HG03354 (cell line): ENCODE results near the gene BBS7.

Experiments used
- ATAC-seq: cut with Tn5 transposase; IDR thresholded peaks from one replicate; pipeline ENCODE4 v1.9.1; 2021; ENCODE audit warnings: mild to moderate bottlenecking; ENCODE audit not compliant: unreplicated experiment, poor library complexity, severe bottlenecking

BBS7 gene

DNA sequence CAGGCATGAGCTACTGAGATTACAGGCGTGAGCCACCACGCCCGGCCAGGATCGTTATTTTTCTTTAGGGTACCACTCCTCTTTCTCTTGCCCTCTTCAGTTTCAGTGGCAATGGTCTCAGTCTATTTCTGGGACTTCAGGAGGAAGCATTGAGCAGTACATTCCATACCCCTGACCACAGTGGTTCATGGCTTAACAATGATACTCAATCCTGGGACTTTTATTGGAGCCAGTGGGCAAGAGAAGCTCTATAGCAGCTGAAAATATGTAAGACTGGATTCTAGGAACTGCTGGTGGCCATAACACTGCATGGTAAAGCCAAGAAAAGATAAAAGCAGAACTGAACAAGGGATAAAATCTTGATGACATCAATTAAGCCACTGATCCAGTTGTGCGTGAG lies 40.8 kb downstream of the BBS7 start:
- ATAC-seq, result no peak

- no peak for ATAC-seq
Measured at GRCh38 chr4:121827853-121828252, 42.4 kb downstream of the BBS7 start.

DNA sequence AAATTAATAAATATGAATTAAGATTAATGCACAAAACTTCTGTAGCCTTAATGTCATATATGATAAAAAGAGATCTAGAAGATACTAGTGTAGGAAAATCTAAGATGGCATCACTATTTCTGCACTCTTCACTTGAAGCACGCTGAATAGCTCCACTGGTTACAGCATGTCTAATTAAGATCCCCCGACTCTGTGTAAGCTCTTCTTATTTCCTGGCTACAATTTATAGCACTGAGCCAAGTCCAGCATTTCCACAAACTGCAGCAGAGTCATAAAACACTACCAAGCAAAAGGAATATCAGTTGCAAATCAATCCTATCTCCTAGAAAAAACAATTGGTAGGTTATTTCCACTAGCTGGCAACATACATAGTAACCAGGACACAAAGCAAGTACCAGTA lies 45.3 kb downstream of the BBS7 start:
- no peak for ATAC-seq

GRCh38 chr4:121824171-121824527 lies 46.1 kb downstream of the BBS7 start:
- ATAC-seq, result no peak

DNA sequence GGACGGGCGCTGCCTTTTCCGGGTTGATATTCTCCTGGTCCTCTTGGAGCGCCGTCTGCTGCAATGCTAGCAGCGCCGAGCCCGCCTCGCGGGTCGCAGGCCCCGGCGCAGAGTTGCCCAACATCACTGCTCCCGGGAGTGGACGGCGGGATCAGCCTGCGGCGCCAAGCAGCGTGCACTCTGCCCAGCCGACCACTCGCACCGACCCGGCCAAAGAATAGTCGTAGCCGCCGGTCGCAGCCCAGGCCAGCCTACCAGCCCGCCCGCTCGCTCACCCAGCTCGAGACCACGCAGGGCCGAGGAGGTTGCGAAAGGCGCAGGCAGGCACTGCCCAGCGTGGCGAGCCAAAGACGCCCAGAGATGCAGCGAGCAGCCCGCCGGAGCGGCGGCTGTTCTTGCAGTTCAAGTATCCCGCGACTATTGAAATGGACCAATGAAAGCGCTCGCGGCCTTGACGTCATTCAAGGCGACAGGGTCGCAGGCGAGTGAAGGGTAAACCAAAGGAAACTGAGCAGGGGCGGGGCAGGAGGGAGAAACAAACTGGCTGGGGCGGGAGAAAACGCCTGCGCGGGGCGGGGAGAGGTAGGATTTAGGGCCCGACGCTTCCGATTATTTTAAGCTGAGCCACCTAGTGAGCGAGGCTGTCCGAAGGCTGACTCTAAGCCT lies 46.6 kb downstream of the BBS7 start, which contains the start of gene CCNA2:
CCNA2 (minus strand) TSS at position 379 of the 666 bp plus-strand sequence; CDS start at position 124, 255 bp downstream.
- ATAC-seq, result peak; percentile 95

DNA sequence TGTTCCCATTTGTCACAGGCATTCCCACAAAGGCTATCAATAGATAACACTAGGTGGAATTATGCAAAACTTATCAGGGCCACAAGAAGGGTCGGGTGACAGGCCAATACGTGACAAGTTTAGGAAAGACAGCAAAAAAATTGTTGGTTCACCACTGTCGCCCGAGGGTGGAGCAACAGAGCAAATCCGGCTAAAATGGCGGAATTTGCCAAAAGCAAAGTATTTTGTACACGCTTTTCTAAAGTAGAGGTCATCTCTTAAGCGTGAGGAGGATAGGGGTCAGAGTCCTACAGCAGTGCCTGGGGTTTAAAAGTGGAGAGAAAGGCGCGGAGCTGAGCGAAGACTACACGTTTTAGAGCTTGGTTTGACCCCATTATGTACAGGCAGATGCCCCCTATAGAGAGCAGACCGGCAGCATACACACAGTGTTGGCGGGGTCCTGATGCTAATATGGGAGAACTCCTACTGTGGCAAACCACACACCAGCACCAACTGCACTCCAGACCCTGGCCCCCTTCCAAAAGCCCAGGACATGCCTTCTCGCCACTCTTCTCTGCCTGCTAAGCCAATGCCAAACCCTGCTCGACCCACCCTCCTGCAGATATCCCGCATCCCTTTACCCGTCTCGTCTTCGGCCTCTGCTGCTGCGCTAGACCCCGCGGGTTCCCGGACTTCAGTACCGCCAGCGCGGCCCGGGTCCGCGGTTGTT lies 47.3 kb downstream of the BBS7 start:
- peak; percentile 52 for ATAC-seq

DNA sequence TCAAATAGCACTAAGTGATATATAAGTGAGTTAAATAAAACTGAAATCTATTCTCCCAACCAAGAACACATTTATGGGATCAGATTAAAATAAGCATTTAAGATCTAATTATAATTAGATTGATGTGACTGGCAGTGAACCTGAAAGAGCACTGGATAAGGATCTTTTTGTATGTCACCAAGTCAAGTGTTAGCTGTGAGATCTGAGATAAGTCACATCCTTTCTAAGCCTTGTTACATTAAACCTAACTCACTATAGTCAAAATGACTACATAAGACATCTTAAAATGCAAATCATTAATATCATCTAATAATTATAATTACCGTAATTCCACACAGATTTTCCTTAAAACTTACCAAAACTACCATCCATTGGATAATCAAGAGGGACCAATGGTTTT lies 48.2 kb downstream of the BBS7 start:
- ATAC-seq, result no peak

- ATAC-seq, result no peak
Measured at GRCh38 chr4:121819216-121819965, 50.9 kb downstream of the BBS7 start.

DNA sequence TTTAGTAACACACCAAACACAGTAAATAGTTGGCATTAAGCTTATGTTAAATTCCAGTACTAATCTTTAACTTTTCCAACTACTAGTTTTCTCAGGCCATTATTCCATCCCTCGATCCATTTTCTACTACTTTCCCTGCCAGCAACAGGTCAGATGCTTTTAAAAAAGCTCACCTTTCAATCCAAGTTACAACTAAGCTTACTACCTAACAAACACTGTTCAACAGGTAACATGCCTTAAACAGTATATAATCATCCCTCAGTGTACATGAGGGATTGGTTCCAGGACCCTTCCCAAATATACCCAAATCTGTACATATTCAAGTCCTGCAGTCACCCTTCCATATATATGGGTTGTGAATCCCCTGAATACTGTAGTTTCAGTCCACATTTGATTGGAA lies 52.1 kb downstream of the BBS7 start:
- no peak for ATAC-seq

DNA sequence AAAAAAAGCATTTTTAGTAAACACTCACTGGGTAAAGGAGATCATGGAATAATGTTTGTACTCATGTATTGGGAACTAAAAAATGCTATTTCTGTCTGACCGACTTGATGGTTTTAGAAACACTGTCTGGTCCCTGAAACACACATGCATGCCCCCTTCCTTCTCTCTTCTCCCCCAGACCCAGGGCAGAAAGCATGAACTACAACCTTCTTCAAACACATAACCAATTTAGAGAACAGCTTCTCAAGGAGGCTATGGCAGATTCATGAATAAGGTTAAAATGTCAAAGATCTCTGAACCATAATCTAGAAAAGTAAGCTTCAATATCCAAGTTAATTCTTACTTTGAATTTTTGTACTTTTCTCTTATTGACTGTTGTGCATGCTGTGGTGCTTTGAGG lies 52.6 kb downstream of the BBS7 start:
- no peak for ATAC-seq

- no peak for ATAC-seq
Measured at GRCh38 chr4:121817006-121817405, 53.3 kb downstream of the BBS7 start.

GRCh38 chr4:121814756-121815155 lies 55.5 kb downstream of the BBS7 start:
- ATAC-seq, result no peak

DNA sequence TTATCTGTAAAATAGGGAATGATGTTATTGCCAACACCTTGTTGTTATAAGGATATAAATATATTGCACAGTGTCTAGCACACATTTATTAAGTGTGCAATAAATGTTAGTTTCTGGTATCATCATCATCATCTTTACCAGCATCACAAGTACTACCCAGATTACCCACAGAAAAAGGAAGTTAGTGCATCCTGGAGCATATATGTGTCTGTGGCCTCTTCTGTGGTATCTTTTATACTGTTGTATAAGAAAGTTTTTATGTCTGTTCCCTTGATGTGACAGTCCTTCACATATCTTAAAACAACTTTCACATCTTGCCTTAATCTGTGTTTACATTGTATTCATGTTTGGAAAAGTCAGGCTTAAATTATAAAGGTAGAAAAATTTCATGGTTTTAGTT lies 59.2 kb downstream of the BBS7 start:
- no peak for ATAC-seq

GRCh38 chr4:121806411-121806810 lies 63.9 kb downstream of the BBS7 start:
- ATAC-seq, result no peak

DNA sequence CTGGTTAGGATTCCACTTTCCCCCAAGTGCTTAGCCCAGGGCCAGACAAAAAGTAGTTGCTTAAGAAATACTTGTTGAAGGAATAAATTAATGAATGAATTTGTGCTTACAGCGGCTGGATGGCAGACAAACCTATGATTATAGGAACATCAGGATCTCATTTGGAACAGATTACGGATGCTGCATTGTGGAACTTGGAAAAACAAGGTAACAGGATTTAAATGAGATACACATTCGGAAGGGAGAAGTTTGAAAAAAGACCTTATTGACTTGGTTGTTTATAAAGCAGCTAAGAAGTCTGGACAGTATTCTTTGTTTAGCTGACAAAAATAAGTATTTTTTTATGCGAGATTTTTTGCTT lies 68.6 kb downstream of the BBS7 start:
- no peak for ATAC-seq

- ATAC-seq, result peak; percentile 85
Measured at GRCh38 chr4:121800961-121801714, 69.1 kb downstream of the BBS7 start, which contains the start of gene EXOSC9. EXOSC9 (plus strand) TSS chr4:121801323; CDS start chr4:121801425, 102 bp downstream.

DNA sequence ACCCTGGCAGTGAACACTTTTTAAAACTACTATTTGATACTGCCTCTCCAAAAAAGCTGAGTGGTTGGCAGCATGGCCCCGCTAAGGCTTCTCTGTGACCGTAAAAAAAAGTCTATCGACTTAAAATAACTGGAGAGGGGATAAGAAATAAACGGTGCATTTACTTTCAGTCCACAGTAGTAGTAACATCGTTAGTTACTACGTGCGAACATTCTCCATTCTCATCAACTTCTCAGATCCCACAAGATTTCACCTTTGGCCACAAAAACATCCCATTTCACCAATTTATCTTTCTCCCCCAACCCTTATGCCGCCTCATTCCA lies 69.7 kb downstream of the BBS7 start:
- ATAC-seq, result peak; percentile 5

DNA sequence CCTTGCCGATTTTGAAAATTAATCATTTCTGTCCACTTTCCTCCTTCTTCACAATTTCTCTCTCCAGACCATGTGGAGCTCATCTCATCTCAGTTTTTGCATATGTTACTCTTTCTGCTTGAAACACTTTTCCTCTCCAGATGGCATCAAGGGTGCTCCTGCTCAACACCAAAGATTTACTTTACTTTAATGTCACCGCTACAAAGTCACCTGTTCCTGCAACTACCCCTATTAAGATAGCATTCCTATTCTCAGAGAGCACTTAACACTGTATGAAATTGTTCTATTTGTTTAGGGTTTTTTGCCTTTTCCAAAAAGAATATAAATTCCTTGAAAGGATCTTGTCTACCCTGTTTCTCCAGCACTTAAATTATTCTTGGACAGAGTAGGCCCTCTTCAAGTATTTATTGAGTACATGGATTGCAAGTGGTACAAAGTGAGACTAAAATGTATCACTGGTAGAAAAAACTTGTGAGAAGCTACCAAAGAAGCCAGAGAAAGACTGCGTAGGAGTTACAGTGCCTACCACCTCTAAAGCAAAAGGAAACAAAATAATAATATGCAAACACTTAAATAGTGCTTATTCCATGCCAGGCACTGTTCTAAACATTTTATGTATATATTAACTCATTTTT lies 70.3 kb downstream of the BBS7 start:
- no peak for ATAC-seq

GRCh38 chr4:121799208-121799823 lies 71.0 kb downstream of the BBS7 start:
- ATAC-seq, result no peak
